Prostate gland (tissue), 2 donors: Measurements from ENCODE around the gene TRAK1. TPM values are rescaled to one million over a fixed set of nuclear protein-coding genes. Genes with fewer than 3 reads are reported as not detected.

Source experiments
- DNase-seq: peaks from one replicate; pipeline ENCODE4 v3.0.0-alpha.2; 2019; ENCODE audit warnings: low spot score
- H3K27ac ChIP-seq, 2 donors: fragments of 200-600 bp; sonication (generic); 2 replicates each; pipeline ENCODE4 v1.5.1; 2017 to 2019
- H3K27me3 ChIP-seq: fragments of 200-600 bp; sonication (generic); replicated peaks from 2 replicates; pipeline ENCODE4 v1.5.1; 2019; ENCODE audit not compliant: insufficient read depth
- H3K36me3 ChIP-seq, 2 donors: fragments of 200-600 bp; sonication (generic); 1 replicate in 1 of 2; 2 replicates in 1 of 2; pipeline versions ENCODE4 v1.5.1 to v1.8.1; 2017 to 2019
- H3K4me1 ChIP-seq: fragments of 200-600 bp; sonication (generic); replicated peaks from 2 replicates; pipeline ENCODE4 v1.5.1; 2019
- H3K4me3 ChIP-seq, 2 donors: fragments of 200-600 bp; sonication (generic); 2 replicates each; pipeline ENCODE4 v1.5.1; 2017 to 2019
- H3K9me3 ChIP-seq: fragments of 200-600 bp; sonication (generic); 2 replicates; pipeline ENCODE4 v1.5.1; 2017
- POLR2A ChIP-seq: fragments of 450-650 bp; IDR thresholded peaks from one replicate; pipeline ENCODE4 v1.6.1; 2016; ENCODE audit warnings: antibody characterized with exemption, mild to moderate bottlenecking
- POLR2AphosphoS5 ChIP-seq: sonication (generic); formaldehyde crosslinking; IDR thresholded peaks from one replicate; pipeline ENCODE4 v1.6.1; 2017; ENCODE audit warnings: antibody characterized with exemption
- WGBS: methylation state at CpG from one replicate; pipeline ENCODE4 v1.1.5; 2018; 5-methylcytosine and 5-hydroxymethylcytosine counted together
- intact Hi-C: fragments of 100-400 bp; cut with DNase I; formaldehyde crosslinking; loops from one replicate; pipeline ENCODE4 v1.14.2; 2022
- total RNA-seq, 2 donors: library from RNA; depleted of rRNA; stranded (reverse); fragments of >200 nt; gene quantifications; one replicate each; pipeline ENCODE4 v1.1.0, GENCODE V29; 2016
- TF ChIP-seq, protein P1 (sequence below), 4 experiments: fragments of 200-600 bp in 2 of 4; fragments of 450-650 bp in 2 of 4; sonication (generic) in 2 of 4; IDR thresholded peaks; 1 replicate in 3 of 4; 2 replicates in 1 of 4; pipeline ENCODE4 v1.5.1; 2016 to 2019; ENCODE audit warnings: antibody characterized with exemption in 4 of 4, mild to moderate bottlenecking in 2 of 4, moderate library complexity in 2 of 4

TRAK1 gene
- total RNA-seq, 2 donors from 2014 or later: 35.6 to 80.3 TPM

DNA sequence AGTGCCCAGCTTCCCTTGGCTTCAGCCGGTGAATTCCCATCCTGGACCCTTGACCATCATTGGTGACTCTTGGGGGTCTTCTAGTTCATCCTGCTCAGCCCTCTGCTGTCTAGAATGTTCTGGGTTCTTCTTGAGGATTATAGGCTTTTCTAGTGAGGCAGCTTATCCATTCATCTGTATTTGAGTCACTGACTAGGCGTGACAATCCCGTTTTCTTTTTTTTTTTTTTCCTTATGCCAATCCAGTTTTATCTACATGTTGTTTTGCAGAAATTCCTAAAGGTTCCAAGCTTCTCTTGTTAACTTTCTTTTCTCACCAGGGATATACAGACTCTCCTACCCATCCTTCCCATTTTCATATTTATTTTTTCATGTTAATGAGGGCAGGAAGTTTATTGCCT is 6.6 kb upstream of the TRAK1 start:
- Histone ChIP-seq H3K9me3 (no peaks in the 10 kb centered on the region), H3K27ac (no peak overlapping the region), H3K36me3 (no peaks in the 10 kb centered on the region), H3K27me3 (no peaks in the 10 kb centered on the region), H3K4me3 (no peak overlapping the region), H3K4me1 (no peaks in the 10 kb centered on the region)
- 78% methylated on average over 3 of the region's 3 CpGs for WGBS
- TF ChIP-seq, protein P1, sequence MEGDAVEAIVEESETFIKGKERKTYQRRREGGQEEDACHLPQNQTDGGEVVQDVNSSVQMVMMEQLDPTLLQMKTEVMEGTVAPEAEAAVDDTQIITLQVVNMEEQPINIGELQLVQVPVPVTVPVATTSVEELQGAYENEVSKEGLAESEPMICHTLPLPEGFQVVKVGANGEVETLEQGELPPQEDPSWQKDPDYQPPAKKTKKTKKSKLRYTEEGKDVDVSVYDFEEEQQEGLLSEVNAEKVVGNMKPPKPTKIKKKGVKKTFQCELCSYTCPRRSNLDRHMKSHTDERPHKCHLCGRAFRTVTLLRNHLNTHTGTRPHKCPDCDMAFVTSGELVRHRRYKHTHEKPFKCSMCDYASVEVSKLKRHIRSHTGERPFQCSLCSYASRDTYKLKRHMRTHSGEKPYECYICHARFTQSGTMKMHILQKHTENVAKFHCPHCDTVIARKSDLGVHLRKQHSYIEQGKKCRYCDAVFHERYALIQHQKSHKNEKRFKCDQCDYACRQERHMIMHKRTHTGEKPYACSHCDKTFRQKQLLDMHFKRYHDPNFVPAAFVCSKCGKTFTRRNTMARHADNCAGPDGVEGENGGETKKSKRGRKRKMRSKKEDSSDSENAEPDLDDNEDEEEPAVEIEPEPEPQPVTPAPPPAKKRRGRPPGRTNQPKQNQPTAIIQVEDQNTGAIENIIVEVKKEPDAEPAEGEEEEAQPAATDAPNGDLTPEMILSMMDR (IDR thresholded peaks at IDR 0.05): no peak
- intact Hi-C loops: no loop called here
- DNase-seq: no peak

- no peaks in the 10 kb centered on the region for H3K27me3 ChIP-seq
- DNase-seq: no peak
- WGBS: 87% methylated on average over 11 of the region's 11 CpGs
- intact Hi-C loops: no loop called here
- H3K27ac ChIP-seq: no peak overlapping the region
- no peak overlapping the region for H3K4me3 ChIP-seq
- no peaks in the 10 kb centered on the region for H3K4me1 ChIP-seq
- no peaks in the 10 kb centered on the region for H3K9me3 ChIP-seq
- TF ChIP-seq POLR2A (no peak), POLR2AphosphoS5 (no peak)
- TF ChIP-seq, protein P1 (IDR thresholded peaks at IDR 0.05): no peak
- no peaks in the 10 kb centered on the region for H3K36me3 ChIP-seq
Observed at GRCh38 chr3:42085641-42086376, 5.3 kb upstream of the TRAK1 start.

DNA sequence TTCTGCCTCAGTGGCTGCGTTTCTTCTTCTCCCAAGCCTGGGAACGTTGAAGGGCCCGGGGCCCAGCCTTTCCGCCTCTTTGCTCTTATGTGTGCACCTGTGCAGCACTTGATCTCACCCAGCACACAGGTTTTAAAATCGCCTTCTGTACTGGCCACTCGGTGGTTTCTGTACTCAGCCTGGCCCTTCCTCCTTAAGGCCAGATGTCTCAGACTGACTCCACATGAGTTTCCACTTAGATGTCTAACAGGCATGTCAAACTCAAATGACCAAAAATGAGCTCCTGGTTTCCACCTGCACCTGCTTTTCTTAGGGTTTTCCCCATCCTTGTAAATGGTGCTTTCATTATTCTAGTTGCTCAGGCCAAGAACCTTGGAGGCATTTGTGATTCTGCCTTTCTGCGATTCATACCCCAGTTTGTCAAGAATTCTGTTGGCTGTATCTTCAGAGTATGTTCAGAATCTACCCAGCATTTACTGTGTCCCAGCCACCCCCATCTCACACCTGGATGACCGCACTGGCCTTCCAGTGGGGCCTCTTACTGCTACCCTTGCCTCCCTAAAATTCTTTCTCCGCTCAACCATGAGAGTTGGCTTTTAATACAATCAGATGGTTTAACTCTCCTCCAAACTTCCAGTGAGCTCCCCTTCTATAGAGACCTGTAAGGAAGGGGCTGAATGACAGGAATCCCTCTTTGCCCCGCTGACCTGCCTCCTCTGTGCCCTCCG is 2.2 kb upstream of the TRAK1 start:
- no peak for TF ChIP-seq POLR2AphosphoS5
- TF ChIP-seq POLR2A: no peak
- TF ChIP-seq, protein P1 (IDR thresholded peaks at IDR 0.05): no peak
- H3K4me3 ChIP-seq: no peak overlapping the region
- no peaks in the 10 kb centered on the region for H3K9me3 ChIP-seq
- intact Hi-C loops: no loop called here
- no peak overlapping the region for H3K27ac ChIP-seq
- no peaks in the 10 kb centered on the region for H3K4me1 ChIP-seq
- 82% methylated on average over 11 of the region's 11 CpGs for WGBS
- H3K27me3 ChIP-seq: no peaks in the 10 kb centered on the region
- DNase-seq: no peak
- H3K36me3 ChIP-seq: no peaks in the 10 kb centered on the region

- Histone ChIP-seq H3K36me3 (no peaks in the 10 kb centered on the region), H3K27me3 (no peaks in the 10 kb centered on the region), H3K4me1 (no peaks in the 10 kb centered on the region), H3K9me3 (no peaks in the 10 kb centered on the region), H3K27ac (peak overlapping the region; percentile 31 to 69), H3K4me3 (no peak overlapping the region)
- intact Hi-C loops: loop anchor here (10.0 kb wide), 1 partner anchor 1507 kb away; no protein-coding TSS in a partner anchor
- WGBS: 83% methylated on average over 3 of the region's 3 CpGs
- DNase-seq: no peak
- TF ChIP-seq POLR2A (no peak), POLR2AphosphoS5 (no peak)
- TF ChIP-seq, protein P1 (IDR thresholded peaks at IDR 0.05): no peak
Observed at GRCh38 chr3:42092006-42092405, 849 bp downstream of the TRAK1 start.
